HG02981 (cell line): ENCODE data around the gene WDR72.

Source experiments
- ATAC-seq: cut with Tn5 transposase; IDR thresholded peaks from one replicate; pipeline ENCODE4 v1.9.1; 2021; ENCODE audit warnings: mild to moderate bottlenecking, moderate library complexity; ENCODE audit not compliant: unreplicated experiment

WDR72 gene

GRCh38 chr15:53611145-53611920 lies 148.1 kb downstream of the WDR72 start:
- no peak for ATAC-seq

- ATAC-seq, result no peak
These were observed 168.4 kb downstream of the WDR72 start for GRCh38 chr15:53591041-53591440.

GRCh38 chr15:53590380-53590779 lies 169.1 kb downstream of the WDR72 start:
- no peak for ATAC-seq

- no peak for ATAC-seq
These were observed 169.9 kb downstream of the WDR72 start for GRCh38 chr15:53589520-53590057.

- ATAC-seq, result no peak
These were observed 170.7 kb downstream of the WDR72 start for GRCh38 chr15:53588773-53589172.

GRCh38 chr15:53586799-53587198 lies 172.7 kb downstream of the WDR72 start:
- ATAC-seq, result no peak

GRCh38 chr15:53581513-53581912 lies 177.9 kb downstream of the WDR72 start:
- ATAC-seq, result no peak

- ATAC-seq, result no peak
These were observed 179.1 kb downstream of the WDR72 start for GRCh38 chr15:53580366-53580765.

- no peak for ATAC-seq
These were observed 182.6 kb downstream of the WDR72 start for GRCh38 chr15:53576841-53577240.

- no peak for ATAC-seq
These were observed 186.4 kb downstream of the WDR72 start for GRCh38 chr15:53573091-53573490.

- ATAC-seq, result no peak
These were observed 189.5 kb downstream of the WDR72 start for GRCh38 chr15:53569751-53570480.

GRCh38 chr15:53566912-53567311 lies 192.6 kb downstream of the WDR72 start:
- ATAC-seq, result no peak

- ATAC-seq, result no peak
These were observed 193.7 kb downstream of the WDR72 start for GRCh38 chr15:53565721-53566120.

GRCh38 chr15:53564647-53565046 lies 194.8 kb downstream of the WDR72 start:
- no peak for ATAC-seq

- ATAC-seq, result no peak
These were observed 195.8 kb downstream of the WDR72 start for GRCh38 chr15:53563627-53564026.

GRCh38 chr15:53559364-53560277 lies 199.8 kb downstream of the WDR72 start:
- ATAC-seq, result no peak

- no peak for ATAC-seq
These were observed 201.1 kb downstream of the WDR72 start for GRCh38 chr15:53558384-53558783.

GRCh38 chr15:53555226-53555625 lies 204.2 kb downstream of the WDR72 start:
- ATAC-seq, result no peak

- ATAC-seq, result no peak
These were observed 209.7 kb downstream of the WDR72 start for GRCh38 chr15:53549697-53550305.

GRCh38 chr15:53548236-53548635 lies 211.2 kb downstream of the WDR72 start:
- no peak for ATAC-seq
